ENCODE measurements around the gene COL18A1.

The COL18A1 gene

GRCh38 chr21:45454926-45455673 is 50.1 kb downstream of the COL18A1 start:
- no peak for DNase-seq (ENCODE audit: low read depth, low spot score)

DNA sequence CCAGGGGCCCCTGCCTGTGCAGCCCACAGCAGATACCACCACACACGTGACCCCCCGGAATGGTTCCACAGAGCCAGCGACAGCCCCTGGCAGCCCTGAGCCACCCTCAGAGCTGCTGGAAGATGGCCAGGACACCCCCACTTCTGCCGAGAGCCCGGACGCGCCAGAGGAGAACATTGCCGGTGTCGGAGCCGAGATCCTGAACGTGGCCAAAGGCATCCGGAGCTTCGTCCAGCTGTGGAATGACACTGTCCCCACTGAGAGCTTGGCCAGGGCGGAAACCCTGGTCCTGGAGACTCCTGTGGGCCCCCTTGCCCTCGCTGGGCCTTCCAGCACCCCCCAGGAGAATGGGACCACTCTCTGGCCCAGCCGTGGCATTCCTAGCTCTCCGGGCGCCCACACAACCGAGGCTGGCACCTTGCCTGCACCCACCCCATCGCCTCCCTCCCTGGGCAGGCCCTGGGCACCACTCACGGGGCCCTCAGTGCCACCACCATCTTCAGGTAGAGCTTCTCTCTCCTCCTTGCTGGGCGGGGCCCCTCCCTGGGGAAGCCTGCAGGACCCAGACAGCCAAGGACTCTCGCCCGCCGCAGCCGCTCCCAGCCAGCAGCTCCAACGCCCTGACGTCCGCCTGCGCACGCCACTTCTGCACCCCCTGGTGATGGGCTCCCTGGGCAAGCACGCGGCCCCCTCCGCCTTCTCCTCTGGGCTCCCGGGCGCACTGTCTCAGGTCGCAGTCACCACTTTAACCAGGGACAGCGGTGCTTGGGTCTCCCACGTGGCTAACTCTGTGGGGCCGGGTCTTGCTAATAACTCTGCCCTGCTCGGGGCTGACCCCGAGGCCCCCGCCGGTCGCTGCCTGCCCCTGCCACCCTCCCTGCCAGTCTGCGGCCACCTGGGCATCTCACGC is 51.0 kb downstream of the COL18A1 start:
- no peak for DNase-seq (ENCODE audit: low read depth, low spot score)

- DNase-seq (ENCODE audit: low read depth, low spot score): no peak
Measured at GRCh38 chr21:45456584-45457160, 51.7 kb downstream of the COL18A1 start.

DNA sequence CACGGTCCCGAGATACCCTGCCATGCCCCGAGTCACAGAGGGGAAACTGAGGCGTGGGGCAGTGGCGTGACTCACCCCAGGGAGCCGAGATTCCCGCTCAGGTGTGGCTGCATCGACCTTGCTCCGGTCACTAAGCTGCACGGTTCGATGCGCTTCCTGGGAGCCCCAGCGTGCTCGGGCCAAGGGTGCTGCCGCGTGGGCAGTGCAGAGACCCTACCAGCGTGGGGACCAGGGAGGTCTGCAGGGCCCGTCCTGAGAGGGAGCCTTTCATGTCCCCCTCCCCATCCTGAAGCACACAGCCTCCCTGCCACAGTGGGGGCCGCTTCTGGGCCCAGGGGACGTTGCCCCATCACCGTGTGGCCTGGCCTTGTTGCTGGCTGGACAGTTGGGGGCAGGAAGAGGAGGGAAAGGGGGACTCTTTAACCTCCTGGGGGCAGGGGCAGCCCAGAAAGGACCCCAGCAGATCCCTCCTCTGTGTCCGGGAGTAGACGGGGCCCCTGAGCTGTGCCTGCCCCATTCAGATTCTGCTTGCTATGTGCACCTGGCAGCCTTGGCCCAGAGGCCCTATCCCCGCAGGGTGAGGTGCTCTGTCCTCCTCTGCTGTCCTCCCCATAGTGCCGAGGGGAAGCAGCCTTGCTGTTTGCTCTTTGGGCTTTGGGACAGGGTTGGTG is 52.3 kb downstream of the COL18A1 start:
- no peak for DNase-seq (ENCODE audit: low read depth, low spot score)

DNA sequence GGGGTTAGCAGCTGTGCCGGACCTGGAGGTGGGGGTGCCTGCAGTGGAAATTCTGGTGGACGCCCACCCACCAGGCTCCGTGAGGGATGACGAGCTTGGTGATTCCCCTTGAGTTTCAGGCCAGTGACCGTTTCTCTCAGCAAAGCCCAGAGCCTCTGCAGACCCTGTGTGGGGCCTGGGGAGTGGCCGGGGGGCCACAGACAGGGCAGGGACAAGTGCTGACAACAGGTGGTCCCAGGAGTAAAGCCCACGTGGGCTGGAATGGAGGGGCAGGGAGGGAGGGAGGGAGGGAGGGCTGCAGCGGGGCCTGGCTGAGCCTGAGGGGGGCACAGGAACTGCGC is 52.8 kb downstream of the COL18A1 start:
- DNase-seq (ENCODE audit: low read depth, low spot score): no peak

DNA sequence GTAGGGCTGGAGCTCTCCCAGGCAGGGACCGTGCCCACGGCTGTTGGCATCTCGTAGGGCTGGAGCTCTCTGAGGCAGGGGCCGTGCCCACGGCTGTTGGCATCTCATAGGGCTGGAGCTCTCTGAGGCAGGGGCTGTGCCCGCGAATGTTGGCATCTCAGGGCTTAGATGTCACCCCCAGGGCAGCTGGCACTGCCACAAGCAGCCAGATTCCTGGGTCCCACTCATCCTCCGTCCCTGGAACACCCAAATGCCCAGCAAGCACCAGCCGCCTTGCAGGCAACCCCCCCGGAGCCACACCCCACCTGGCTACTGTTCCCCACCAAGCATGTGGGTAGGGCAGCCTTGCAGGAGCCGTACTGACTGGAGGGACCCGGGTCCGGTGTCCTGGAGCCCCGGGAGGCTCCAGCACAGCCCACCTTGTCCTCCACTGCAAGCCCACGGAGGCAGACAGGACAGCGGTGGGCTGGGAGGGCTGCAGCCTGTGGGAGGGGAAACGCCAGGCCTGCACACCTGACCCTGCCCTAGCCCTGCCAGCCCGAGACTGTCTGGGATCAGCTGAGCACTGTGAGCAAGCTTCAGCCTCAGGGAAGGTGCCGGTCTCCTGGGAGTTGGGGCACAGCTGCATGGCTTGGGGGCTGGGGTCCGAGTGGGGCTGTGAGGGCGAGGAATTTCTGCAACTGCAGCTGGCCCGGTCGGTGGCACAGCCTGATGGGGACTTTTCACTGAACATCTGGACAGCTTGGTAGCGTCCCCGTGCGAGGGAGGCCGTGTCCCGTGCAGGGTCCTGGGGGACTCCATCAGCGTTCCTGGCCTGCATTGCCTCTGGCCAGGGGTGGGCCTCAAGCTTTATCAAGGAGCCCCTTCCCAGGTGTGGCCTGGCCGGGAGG is 53.6 kb downstream of the COL18A1 start:
- no peak for DNase-seq (ENCODE audit: low read depth, low spot score)

DNA sequence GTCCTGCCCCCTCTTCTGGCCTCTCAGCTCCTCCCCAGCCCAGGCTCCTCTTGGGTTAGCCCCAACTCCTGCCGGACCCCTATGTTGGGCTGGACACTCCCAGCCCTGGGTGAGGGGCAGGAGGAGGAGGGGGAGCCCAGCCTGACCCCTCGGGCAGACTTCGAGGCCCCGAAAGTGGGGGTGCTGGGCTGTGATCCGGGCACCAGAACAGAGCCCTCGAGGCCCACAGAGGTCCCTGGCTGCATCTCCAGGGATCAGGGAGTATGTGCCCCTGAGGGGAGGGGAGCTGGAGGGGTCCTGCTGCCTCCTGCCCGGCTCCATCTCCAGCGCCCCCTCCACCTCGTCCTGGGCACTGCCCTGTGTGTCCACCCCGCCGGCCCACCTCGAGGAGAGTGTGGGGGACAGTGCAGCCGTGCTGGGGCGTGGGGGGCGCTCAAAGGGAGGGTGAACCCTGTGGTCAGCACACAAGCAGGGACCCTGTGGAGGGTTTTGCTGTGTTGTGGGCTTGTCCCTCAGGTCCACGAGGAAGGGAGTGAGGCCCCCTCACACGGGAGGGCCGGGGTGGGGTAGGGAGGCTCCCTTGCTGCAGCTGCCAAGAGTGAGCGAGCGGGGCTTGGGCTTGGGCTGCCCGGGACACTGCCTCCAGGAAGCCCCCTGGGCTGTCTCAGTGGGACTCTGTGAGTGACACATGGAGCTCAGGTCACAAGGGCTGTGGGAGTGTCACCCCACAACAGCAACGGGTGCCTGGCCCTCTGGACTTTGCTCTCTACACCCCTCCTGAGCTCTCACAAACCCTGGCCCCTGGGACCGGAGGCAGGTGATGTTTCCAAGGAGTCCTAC is 54.4 kb downstream of the COL18A1 start:
- DNase-seq (ENCODE audit: low read depth, low spot score): no peak

DNA sequence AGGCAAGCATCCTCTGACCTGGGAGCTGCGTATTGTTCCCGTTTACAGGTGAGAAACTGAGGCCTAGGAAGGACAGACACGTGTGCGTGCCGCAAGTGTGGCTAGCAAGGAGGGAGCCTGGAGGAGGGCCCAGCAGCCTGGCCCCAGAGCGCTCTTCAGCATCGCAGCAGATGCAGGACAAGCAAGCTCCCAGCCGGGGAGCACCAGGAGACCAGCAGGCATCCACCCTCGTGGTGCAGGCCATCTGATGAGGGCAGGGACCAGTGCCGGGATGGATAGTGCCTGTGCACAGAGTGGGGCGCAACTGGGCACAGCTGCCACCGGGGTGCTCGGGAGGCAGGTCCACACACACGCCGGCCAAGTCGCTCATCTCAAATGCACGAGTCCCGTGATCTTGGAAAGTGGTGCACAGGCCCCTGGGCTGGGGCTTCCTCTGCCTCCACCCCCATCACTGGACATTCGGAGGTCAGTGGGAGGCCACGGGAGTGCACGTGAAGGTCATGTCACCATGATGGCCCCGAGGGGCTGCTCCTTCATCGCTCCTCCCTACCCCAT is 55.1 kb downstream of the COL18A1 start:
- DNase-seq (ENCODE audit: low read depth, low spot score): no peak

DNA sequence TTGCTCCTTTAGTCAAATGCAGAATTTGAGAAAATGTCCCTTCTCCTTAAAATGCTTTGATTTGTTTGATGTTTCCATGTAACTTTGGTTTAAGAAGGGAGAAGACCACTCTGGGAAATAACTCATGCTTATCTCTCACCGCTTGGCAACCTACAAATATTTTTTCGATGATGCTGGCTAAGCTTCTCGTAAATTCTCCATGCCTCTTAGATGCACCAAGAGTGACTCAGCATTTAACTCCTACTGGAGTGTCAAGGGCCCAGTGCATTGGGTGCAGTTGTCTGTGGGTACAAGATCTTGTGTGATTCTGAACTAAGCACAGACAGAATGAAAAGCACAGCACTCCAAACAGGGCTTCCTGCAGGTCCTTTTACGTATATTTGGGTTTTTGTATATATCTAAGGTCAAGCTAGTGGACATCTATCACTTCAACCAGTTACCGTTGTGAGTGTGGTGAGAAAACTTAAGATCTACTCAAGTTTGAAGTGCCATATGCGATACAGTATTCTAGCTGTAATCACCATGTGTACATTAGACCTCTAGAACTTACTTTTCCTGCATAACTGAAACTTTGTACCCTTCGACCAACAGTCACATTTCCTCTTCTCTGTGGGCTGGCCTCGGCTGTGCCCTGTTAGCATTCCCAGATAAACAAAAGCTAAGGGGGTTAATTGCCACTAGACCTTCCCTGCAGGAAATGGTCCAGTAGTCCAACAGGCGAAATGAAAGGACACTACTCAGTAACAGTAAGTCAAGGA is 55.8 kb downstream of the COL18A1 start:
- no peak for DNase-seq (ENCODE audit: low read depth, low spot score)

GRCh38 chr21:45461369-45461750 is 56.4 kb downstream of the COL18A1 start:
- DNase-seq (ENCODE audit: low read depth, low spot score): no peak

- no peak for DNase-seq (ENCODE audit: low read depth, low spot score)
Measured at GRCh38 chr21:45461806-45462341, 56.9 kb downstream of the COL18A1 start.

DNA sequence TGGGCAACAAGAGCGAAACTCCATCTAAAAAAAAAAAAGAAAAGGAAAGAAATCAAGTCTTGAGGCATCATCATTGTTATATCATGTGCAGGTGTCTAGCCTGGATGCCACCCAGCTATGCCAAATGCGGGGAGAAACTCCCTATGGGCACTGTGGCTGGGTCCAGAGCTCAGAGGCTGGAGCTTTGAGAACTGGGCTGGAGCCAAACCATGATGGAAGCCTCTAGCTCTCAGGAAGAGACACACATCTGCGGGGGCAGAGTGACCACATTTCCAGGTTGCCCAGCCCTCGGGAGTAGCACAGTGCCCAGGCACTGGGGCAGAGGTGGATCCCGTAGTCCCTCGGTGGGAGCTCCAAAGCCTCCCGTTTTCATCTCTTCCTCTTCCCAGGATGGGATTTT is 58.9 kb downstream of the COL18A1 start:
- no peak for DNase-seq (ENCODE audit: low read depth, low spot score)

DNA sequence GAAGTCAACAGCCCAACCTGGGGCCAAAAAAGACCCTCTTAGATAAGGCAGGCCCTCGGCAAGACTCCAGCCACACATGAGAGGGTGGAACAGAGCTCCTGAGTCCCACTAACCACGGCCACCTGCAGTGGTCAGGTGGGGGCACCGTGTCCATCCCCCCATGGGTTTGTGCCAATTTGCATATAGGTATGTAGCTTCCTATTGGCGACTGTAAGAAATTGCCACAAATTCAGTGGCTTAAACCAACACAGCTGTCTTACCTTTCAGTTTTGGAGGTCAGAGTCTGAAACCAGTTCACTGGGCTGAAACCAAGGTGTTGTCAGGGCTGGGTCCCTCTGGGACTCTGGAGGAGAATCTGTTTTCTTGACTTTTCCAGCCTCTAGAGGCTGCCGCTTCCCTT is 59.3 kb downstream of the COL18A1 start:
- DNase-seq (ENCODE audit: low read depth, low spot score): no peak

GRCh38 chr21:45465105-45465504 is 60.1 kb downstream of the COL18A1 start:
- no peak for DNase-seq (ENCODE audit: low read depth, low spot score)

DNA sequence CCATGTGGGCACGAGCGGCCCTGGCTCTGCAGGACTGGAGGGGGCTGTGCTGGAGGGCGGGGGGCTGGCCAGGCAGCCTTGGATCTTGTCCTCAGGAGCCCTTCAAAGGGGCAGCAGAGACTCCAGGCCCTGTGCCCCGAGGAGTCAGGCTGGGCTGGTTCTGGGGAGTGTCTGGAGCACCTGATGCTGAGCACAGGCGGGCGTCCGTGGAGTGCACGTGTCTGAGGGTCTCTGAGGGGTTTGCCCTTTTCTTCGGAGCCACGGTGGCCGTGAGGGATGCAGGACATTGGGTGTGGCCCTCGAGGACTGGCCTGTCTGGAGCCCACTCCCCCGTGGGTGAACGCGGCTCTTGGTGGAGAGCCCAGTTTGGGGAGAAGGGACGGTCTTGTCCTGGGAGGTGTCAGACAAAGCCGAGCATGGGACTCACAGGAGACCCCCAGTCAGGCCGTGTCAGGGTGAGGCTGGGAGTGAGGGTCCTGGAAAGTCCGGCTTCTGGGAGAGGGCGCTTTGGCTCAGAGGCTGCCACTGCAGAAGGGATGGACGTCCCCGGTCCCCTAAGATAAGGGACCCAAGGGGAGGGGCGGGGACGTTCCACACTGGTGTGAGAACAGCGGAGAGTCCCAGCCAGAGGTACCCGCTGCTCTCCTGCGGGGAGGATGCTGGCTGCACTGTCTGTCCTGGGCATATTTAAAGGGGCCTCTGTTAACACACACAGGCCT is 60.8 kb downstream of the COL18A1 start:
- DNase-seq (ENCODE audit: low read depth, low spot score): no peak

DNA sequence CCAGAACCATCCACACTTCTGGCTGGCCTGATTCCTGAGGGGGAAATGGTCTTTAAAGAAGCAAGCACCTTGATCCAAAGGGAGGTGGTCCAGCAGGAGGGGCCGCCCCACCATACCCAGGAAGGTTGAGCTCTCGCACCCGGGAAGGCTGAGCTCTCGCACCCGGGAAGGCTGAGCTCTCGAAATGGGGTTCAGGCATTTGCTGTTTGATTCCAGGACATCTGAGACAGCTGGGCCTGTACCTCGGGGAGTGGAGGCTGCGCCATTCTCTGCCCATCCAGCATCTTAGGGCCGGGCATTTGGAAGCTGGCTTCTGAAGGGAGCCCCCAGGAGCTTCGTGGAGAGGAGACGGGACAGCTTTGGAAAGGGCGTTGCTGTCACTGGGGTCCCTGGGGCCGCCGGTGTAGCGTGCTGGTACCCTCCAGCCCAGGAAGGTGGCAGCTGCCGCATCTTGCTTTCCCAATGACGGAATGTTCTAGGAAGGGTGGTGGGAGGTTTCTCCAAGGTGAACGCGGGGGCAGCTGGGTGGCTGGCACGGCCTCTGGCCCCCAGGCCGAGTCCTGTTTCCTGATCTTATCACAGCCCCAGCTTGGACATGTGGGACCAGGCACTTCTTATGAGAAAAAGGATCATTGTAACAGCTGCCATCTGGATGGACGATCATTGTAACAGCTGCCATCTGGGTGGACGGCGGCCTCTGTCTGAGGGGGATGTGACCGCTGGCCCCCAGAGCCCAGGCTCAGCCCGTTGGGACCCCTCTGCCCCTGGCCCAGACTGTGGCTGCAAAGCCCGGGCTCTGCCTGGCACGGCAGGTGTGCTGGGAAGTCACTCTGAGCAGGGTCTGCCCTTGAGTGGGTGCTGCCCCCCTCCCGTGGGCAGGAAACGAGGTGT is 61.6 kb downstream of the COL18A1 start:
- DNase-seq (ENCODE audit: low read depth, low spot score): no peak

DNA sequence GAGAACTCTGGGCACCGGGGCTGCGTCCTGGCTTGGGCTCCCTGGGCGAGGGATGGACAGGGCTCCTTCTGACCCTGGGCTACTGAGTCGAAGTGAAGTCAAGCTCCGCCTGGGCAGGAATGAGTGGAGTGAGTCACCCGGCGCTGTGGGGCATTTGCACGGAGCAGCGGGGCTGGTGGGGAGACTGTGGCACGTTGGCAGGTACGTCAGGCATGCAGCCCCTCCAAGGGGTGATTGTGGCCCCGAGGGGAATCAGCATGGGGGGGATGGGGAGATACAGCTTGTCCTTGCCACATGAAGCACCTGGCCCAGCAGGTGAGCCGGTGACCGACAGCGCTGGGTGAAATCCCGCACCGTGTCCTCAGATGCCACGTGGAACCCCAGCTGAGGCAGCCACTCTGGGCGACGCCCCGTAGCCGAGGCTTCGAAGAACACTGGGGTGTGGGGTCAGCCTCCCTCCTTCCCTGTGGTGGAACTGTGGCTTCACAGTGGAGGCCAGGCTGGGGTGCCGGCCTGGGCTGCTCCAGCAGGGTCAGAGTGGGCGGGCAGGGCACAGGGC is 62.3 kb downstream of the COL18A1 start:
- no peak for DNase-seq (ENCODE audit: low read depth, low spot score)
